ENCODE measurements around the gene CTNNA2. TPM values are rescaled to one million over a fixed set of nuclear protein-coding genes. Genes with fewer than 3 reads are reported as not detected.

CTNNA2 gene
- total RNA-seq, 2 donors from 2014 or later = 0.17 to 0.88 TPM

GRCh38 chr2:80248146-80248545, 735.3 kb downstream of the CTNNA2 start:
- Histone ChIP-seq H3K27ac (no peak overlapping the region), H3K9me3 (no peaks in the 10 kb centered on the region), H3K27me3 (no peaks in the 10 kb centered on the region), H3K4me3 (no peak overlapping the region), H3K9ac (ENCODE audit: low read depth in 2 of 2, low read length in 2 of 2) (no peak overlapping the region), H3K36me3 (no peaks in the 10 kb centered on the region), H3K4me1 (no peaks in the 10 kb centered on the region)
- intact Hi-C loops (cut with DNase I) = loop anchor here (10.0 kb wide), 1 partner anchor 313 kb away; no protein-coding TSS in a partner anchor
- DNase-seq = no peak
- TF ChIP-seq CTCF (IDR thresholded peaks at IDR 0.05) = no peak

GRCh38 chr2:80252294-80252986, 739.6 kb downstream of the CTNNA2 start:
- Histone ChIP-seq H3K36me3 (no peaks in the 10 kb centered on the region), H3K9ac (ENCODE audit: low read depth in 2 of 2, low read length in 2 of 2) (no peak overlapping the region), H3K27me3 (no peaks in the 10 kb centered on the region), H3K9me3 (no peaks in the 10 kb centered on the region), H3K27ac (no peak overlapping the region), H3K4me3 (no peak overlapping the region), H3K4me1 (no peaks in the 10 kb centered on the region)
- no peak for DNase-seq
- intact Hi-C loops (cut with DNase I) = no loop called here
- TF ChIP-seq CTCF (IDR thresholded peaks at IDR 0.05) = no peak

GRCh38 chr2:80255918-80256781, 743.3 kb downstream of the CTNNA2 start:
- no peaks in the 10 kb centered on the region for H3K9me3 ChIP-seq
- no peak for DNase-seq
- TF ChIP-seq CTCF (IDR thresholded peaks at IDR 0.05) = no peak
- H3K27me3 ChIP-seq = no peaks in the 10 kb centered on the region
- H3K4me3 ChIP-seq = no peak overlapping the region
- no peak overlapping the region for H3K27ac ChIP-seq
- no peak overlapping the region for H3K9ac ChIP-seq (ENCODE audit: low read depth in 2 of 2, low read length in 2 of 2)
- intact Hi-C loops (cut with DNase I) = no loop called here
- no peaks in the 10 kb centered on the region for H3K4me1 ChIP-seq
- H3K36me3 ChIP-seq = no peaks in the 10 kb centered on the region

DNA sequence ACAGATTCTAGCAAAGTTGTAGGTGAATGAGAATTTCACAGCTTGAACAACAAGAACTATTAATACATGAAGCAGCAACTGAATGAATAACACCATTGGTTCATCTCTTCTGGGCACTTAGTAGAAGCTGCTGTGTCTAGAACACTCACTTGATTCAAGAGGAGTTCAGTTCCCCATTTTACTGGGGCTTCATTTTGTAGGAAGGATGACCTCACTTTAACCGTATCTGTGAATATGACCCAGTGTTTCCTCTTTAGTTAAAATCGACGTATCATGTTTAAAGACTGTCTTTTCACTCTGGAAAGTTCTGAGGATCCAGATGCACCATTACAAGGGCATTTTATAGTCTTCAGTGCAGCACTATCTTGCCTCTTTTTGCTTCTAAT, 743.9 kb downstream of the CTNNA2 start:
- no peaks in the 10 kb centered on the region for H3K9me3 ChIP-seq
- DNase-seq = no peak
- H3K36me3 ChIP-seq = no peaks in the 10 kb centered on the region
- no peaks in the 10 kb centered on the region for H3K27me3 ChIP-seq
- H3K27ac ChIP-seq = no peak overlapping the region
- no peak overlapping the region for H3K4me3 ChIP-seq
- no peak for TF ChIP-seq CTCF (IDR thresholded peaks at IDR 0.05)
- intact Hi-C loops (cut with DNase I) = no loop called here
- no peaks in the 10 kb centered on the region for H3K4me1 ChIP-seq
- H3K9ac ChIP-seq (ENCODE audit: low read depth in 2 of 2, low read length in 2 of 2) = no peak overlapping the region

GRCh38 chr2:80257450-80257849, 744.6 kb downstream of the CTNNA2 start:
- DNase-seq = no peak
- no peaks in the 10 kb centered on the region for H3K9me3 ChIP-seq
- TF ChIP-seq CTCF (IDR thresholded peaks at IDR 0.05) = no peak
- H3K4me3 ChIP-seq = no peak overlapping the region
- H3K9ac ChIP-seq (ENCODE audit: low read depth in 2 of 2, low read length in 2 of 2) = no peak overlapping the region
- no peaks in the 10 kb centered on the region for H3K27me3 ChIP-seq
- H3K36me3 ChIP-seq = no peaks in the 10 kb centered on the region
- intact Hi-C loops (cut with DNase I) = no loop called here
- no peaks in the 10 kb centered on the region for H3K4me1 ChIP-seq
- H3K27ac ChIP-seq = no peak overlapping the region

Measured in colonic mucosa (tissue), 4 donors.